ENCODE measurements around the gene FYTTD1.

DNA sequence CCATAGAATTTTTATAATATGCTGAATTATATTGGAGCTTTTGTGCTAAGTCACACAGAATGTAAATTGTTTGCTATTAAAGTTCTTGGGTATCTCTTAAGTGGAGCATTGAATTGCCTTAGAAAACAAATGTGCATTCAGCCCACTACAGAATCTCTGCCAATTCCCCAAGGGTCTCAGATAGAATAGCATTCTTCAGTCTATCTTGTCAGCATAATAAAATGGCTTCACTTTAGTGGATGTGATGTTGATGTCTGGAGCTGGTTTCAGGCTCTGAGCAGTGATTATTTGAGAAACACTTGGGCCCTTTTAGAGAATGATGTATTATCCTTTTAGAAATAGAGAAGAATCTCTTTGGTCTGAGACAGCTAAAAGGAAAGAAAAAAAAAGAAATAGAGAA is 86.6 kb downstream of the FYTTD1 start:
- TF ChIP-seq, protein P1, sequence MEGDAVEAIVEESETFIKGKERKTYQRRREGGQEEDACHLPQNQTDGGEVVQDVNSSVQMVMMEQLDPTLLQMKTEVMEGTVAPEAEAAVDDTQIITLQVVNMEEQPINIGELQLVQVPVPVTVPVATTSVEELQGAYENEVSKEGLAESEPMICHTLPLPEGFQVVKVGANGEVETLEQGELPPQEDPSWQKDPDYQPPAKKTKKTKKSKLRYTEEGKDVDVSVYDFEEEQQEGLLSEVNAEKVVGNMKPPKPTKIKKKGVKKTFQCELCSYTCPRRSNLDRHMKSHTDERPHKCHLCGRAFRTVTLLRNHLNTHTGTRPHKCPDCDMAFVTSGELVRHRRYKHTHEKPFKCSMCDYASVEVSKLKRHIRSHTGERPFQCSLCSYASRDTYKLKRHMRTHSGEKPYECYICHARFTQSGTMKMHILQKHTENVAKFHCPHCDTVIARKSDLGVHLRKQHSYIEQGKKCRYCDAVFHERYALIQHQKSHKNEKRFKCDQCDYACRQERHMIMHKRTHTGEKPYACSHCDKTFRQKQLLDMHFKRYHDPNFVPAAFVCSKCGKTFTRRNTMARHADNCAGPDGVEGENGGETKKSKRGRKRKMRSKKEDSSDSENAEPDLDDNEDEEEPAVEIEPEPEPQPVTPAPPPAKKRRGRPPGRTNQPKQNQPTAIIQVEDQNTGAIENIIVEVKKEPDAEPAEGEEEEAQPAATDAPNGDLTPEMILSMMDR (IDR thresholded peaks at IDR 0.05 in 8 of 11, conservative IDR thresholded peaks at IDR 0.05 in 3 of 11): no peak
- TF ChIP-seq POLR2AphosphoS5 (IDR thresholded peaks at IDR 0.05): no peak
- no peak for TF ChIP-seq POLR2A (IDR thresholded peaks at IDR 0.05)
